Left renal pelvis (tissue), 4 donors: ENCODE data around the gene PPP1R13B. TPM values are rescaled to one million over a fixed set of nuclear protein-coding genes. Genes with fewer than 3 reads are reported as not detected.
"Not testable (repeated sequence)": the region's sequence is repeated elsewhere in the genome, so short reads cannot be mapped to it uniquely, and the experiment has no call there.

Experiments used
- DNase-seq, 4 donors: peaks; one replicate each; pipeline ENCODE4 v3.0.0-alpha.2; 2013; ENCODE audit warnings: low read depth in 4 of 4, low spot score in 3 of 4
- polyA plus RNA-seq, 4 donors: library from polyadenylated mRNA; unstranded; fragments of 120-200 nt; gene quantifications; one replicate each; pipeline ENCODE4 v1.2.1, GENCODE V29; 2013; ENCODE audit not compliant: insufficient read length in 4 of 4

Gene PPP1R13B
- polyA plus RNA-seq, 4 donors: 14.5 to 38.8 (median 32.8) TPM

DNA sequence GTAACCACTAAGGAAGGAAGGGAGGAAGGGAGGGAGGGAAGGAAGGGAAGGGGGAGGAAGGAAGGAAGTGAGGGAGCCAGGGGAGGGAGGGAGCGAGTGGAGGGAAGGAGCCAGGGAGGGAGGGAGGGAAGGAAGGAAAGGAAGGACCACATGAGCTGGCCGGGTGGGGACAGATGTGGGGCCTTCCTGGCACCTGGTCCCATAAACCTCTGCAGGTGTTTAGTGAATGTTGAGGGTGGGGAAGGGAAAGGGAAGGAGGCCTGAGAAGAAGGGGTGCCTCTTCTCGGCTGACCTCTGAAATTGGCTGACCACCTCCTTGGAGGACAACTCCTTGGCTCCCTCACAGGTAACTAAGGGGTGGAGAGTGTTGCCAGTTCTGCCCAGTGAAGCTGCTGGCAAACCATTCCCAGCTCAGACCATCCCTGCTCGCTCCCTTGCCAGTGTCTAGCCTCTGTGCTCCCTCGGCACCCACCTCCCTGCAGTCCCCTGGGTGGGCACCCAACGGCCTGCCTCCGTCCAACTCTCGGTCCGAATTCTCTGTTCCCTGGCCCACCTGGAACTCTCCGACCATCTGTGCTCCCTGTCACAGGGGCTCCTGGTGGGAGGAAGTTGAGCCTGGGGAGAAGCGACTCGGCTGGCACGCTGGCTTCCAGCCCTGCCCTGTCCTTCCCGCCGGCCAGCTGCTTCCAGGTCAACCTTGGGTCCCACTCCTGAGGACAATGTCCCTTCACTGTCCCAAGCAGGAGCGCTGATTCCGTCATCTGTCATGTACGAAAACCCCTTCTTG lies 12.2 kb upstream of the PPP1R13B start:
- no peak for DNase-seq

DNA sequence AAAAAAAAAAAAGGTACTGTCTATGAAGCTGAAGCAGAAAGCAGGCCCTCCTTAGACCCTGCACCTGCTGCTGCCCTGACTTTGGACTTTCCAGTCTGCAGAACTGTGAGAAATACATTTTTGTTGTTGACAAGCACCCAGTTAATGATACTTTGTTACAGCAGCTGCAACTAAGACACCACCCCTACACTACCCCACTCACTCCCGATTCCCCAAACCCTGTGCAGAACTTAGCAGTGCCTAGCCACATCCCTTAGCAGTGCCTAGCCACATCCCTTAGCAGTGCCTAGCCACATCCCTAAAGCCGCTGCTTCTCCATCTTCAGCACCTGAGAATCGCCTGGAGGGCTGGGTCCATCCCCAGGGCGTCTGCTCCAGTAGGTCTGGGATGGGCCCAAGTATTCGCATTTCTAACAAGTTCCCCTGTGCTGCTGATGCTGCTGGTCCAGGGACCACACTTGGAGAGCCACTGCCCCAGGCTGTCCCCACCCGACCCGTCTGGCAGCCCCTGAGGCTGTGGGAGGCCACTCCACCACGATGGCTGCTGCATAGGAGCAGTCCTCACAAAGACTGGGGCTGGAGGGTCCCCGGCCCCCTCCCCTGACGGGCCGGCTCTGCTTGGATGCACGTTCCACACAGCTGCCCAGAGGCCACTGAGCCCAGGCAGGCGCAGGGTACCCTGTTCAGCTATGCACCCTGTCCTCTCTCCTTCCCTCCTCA lies 10.8 kb upstream of the PPP1R13B start:
- DNase-seq: no peak

DNA sequence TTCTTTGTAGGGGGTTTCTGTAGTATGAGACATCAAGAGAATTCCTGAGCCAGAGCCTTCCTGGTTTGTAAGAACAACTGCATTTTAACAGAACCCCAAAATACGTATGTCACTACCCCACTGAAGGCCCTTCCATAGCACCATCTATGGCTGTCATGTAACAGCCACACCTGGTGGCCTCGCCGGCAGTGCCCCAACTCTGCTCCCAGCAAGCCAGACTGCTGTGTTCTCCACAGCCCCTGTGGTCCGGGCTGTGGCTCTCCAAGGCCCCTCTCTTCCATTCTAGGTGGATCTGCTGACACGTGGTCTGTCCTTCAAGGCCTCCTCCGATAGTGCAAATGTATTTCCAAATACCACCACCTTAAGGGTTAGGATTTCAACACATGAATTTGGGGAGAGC lies 9.9 kb upstream of the PPP1R13B start:
- DNase-seq: no peak

DNA sequence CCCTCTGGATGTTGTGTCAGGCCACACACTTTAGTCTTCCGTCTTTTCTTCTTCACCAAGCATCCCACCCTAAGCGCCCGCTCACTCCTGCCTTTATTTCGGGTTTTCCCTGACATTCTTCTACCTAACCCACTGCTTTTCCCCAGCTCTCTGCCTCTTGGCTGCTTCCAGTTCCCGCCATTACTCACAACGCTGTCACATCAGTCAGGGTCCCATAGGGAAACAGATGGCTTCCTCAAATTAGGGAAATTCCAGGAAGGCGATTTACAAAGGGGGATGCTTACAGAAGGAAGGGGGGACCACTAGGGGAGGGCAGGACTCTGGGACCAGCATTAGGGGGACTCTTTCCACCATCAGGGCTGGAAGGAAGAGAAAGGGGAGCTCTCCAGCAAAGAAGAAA lies 9.2 kb upstream of the PPP1R13B start:
- no peak for DNase-seq

DNA sequence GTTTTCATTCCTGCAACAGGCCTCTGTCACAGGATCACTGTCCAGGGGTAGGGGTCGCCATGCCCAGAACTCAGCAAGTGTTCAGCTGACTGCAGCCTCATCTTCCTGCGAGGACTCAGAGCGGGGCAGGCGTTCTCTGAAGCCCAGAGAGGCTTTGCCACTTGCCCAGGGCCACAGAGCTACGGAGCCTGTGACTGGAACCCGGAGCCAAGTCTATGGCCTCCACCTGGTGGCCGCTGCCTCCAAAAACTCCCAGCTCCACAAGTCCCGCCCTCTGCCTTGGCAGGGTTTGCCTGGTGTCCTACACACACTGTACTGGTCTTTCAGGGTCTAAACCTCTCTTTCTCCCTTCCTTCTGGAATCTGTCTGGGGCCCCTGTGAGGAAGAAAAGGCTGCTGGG lies 8.7 kb upstream of the PPP1R13B start:
- DNase-seq: no peak

DNA sequence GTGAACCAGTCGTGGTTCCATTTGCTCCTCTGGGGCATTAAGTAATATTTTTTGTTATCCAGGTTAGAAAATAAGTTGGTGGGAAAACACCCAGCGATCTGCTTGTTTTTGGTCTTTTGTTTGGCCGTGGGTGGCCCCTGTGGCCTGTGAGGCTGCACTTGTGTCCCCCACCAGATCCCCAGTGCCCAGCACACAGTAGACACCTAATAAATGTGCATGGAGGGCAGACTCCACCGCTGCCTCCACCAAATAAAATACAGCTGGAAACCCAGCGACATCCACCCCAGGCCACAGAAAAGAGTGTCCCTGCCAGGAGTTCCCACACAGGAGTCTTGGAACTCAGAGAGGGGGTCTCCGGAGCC lies 8.3 kb upstream of the PPP1R13B start:
- DNase-seq: no peak

DNA sequence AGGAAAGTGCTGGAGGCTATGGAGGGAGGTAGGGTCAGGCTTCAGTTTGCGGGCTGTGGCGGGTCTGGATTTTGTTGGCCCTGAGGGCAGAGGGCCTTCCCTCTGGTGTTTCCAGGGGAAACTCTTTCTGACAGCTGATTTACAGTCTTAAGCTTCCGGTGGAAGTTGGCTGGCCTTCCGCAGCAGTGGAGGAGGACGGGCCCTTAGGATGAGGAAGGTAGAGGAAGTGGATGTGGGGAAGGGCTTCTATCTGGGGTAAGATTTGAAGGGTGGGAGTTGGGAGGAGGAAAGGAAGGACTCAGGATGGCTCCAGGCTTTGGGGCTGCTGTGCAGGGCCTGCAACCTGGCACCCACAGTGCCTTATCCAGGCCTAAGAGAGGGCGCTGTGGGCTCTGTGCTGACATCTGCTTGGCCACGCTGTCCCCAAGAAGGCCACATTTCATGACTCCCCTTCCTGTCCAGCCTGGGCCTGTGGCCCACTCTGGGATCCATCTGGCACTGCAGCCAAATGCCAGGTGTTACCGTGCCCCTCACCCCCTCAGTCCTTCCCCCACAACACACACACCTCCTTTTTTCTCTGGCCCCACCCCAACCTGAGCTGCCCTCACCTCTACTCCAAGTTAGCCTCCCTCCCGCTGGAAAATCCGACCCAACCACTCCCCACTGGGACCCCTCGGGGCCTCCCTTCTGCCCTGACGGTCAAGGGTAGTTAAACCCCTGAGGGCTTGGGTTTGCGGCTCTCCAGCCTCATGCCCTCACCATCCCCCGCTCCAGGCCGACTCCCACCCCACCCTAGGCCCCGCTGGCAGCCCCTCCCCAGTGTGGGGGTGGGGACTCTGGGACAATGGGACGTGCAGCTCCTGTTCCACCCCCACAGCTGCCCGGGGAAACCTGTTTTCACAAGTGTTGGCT lies 7.7 kb upstream of the PPP1R13B start:
- peak in 2 of 4 donors; percentile 75 to 76 for DNase-seq

DNA sequence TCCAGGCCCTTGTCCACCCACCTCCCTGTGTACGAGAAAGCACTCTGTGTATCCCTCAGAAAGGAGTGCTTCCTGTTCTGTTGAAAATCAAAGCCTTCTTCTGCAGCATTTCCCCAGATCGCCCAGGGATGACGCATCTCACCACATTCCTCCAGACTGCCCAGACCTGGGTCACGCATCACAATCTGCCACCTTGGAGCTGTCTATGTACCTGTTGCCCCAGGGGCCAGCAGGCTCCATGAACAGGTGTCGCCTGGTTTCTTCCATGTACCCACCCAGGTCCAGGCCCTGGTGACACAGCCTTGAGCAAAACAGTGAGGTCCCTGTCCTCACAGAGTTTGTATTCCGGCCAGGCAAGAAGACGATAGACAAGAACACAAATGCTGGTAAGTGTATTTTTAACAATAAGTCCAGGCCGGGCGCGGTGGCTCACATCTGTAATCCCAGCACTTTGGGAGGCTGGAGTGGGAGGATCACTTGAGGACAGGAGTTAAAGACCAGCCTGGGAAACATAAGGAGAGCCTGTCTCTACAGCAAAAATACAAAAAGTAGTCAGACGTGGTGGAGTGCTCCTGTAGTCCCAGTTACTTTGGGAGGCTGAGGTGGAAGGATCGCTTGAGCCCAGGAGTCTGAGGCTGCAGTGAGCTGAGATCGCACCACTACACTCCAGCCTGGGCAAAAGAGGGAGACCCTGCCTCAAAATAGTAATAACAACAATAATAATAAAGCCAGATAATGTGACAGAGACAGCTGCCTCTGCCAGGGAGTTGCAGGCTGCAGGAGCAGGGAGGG lies 6.8 kb upstream of the PPP1R13B start:
- no peak for DNase-seq

DNA sequence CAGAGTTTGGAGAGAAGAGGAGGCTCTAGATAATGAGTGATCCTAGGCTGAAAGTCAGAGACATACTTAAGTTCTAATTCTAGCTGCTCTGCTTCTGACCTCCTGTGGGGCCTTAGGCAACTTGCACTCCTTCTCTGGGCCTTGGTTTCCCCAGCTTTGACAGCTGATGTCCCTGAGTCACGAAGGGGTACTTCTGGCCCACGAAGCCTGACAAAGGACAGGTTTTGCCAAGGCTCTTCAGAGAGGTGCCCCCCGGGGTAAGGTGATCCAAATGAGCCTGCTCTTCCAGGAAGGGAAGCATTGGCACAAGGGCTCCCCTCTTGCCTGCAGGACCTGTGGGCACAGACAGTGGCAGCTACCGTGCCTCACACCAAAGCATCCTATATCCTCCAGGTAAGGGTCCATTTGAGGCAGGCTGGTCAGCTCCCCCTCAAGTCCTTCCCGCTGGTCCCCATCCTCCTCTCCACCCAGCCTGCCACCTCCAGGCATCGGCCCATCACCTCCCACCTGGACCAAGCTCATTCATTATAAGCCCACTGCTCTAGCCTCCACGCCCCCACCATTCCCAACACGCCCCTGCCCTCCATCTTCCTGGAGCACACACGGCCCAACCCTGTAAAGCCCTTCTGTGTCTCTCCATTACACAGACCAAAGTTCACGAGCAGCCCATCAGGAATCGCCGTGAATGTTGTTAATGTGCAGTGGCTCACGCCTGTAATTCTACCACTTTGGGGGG lies 1.9 kb upstream of the PPP1R13B start:
- DNase-seq: no peak

DNA sequence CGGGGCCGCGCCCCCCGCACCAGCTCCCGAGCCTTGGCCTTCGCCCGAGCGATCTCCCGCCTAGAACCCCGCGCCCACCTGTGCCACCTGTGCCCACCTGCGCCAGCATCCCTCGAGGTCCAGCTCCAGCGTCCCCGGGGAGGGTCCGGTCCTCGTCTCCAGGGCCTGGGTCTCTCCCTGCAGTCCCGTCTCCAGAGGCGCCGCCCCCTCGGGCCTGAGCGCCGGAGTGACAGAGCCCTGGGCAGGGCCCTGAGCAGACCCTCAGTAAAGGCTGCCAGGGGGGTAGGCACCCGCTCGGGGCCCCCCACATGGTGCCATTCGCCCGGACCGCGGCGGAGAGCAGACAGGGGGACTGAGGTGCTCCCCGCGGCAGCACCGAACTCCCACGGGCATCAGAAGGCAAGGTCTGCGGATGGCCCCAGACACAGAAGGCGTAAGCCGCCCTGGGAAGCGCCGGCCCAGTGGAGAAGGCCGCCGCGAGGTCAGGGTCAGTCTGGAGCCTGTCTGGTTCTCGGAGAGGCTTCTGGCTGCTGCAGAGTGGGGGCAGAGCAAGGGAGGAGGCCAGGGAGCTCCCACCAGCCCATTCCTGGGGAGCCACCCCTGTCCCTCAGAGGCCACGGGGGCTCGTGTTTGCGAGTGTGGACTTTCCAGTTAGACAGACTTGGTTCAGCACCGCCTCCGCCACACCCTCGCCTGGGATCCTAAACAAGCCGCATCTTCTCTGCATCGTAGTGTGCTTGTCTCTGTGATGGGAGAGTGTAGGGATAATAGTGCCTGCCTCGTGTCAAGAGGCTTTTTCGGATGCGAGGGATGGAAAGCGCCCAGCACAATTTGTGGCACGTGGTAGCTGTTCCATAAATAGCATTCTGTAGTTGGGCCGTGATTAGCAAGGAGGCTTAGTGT lies 1.1 kb upstream of the PPP1R13B start:
- no peak for DNase-seq

DNA sequence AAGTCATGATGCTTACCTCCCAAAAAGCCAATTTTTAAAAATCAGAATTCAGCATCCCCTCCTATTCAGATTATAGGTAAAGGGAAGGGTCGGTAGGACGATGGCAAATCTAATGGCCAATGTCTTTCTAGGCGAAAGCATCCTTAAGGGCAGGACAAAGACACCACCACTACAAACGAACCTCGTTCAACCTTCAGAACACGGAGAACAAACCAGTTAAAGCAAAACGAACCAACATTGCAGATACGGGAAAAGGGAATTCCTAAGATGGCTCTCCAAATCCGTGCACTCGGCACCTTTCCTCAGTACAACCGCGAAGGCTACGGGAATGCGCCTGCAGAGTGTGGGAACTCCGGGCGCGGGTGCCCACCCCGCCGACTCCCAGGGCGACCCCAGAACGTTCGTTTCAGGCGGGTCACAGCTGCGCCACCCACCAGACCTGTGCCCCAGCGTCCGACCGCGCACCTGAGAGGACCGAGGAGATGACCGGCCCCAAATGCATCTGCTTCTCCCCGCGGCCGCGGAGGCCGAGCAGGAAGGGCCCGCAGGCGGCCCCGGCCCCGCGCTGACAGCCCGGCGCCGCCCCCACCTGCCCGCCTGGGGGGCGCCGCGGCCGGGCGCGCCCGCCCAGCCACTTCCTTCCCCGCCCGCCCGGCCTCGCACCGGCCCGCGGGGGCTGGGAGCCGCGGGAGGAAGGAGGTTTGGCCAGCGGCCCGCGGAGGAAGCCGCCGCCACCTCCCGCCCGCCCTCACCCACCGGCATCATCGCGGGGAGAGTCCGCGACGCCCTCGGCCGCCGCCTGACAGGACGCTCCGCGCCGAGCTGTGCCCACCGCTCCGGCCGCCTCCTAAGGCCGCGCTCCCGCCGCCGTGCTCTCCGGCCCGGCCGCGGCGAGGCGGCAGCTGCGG lies 578 bp downstream of the PPP1R13B start:
- no peak for DNase-seq

DNA sequence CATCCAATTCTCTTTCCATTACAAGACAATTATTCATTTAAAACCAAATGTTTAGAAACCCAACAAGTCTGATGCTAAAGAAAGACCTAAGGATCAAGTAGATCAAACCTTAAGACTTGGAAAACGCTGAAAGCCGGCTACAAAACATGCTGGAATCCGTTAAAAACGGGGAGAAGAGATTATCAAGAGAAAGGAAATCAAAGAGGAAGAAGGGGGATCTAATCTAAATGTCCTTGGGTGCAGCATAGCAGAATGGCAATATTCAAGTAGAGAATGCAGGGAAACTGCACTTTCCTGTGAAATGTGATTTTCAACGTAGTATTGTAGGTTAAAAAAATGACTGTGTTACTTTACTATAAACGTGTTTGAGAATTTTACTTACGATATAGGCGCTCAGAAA lies 1.3 kb downstream of the PPP1R13B start:
- no peak for DNase-seq

DNA sequence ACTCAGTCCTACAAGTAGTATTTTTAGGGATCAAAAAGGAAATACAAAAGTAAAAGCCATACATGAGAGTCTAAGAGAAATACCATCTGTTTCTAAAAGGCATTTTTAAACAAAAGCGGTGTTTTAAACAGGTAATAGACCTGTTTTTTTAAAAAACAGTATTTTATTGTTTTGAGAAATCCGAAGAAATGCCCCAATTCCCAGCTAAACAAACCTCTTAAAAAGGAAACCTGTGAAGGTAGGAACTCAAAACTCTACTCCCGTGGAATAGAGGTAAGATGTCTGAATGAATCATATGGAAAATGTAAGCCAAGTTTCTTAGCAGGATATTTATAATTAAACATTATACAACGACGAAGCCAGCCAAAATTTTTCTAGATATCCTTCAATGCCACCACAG lies 2.0 kb downstream of the PPP1R13B start:
- DNase-seq: no peak

DNA sequence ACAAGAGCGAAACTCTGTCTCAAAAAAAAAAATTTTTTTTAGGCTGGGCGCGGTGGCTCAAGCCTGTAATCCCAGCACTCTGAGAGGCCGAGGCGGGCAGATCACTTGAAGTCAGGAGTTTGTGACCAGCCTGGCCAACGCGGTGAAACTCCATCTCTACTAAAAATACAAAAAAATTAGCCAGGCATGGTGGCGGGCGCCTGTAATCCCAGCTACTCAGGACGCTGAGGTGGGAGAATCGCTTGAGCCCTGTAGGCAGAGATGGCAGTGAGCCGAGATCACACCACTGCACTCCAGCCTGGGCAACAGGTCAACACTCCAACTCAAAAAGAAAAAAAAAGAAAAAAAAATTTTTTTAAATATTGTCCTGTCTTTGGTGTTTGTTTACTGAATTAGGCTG lies 6.1 kb downstream of the PPP1R13B start:
- DNase-seq: not testable (repeated sequence)

DNA sequence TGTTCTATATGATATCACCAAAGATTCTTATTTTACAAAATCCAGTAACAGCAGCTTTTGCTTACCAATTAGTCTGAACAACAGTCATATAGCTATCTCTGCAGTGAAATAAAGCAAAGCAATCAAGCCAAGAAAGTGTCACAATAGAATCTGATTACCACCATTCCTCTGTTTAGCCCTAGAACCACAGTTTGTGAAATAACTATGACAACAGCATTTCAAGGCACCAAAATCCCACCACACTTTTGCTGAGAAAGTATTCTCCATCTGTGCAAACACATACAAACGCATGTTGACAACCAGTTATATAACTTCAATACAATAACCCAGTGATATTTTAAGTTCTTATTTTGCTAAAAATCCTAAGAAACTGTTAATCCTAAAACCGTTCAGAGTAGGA lies 7.4 kb downstream of the PPP1R13B start:
- no peak for DNase-seq

DNA sequence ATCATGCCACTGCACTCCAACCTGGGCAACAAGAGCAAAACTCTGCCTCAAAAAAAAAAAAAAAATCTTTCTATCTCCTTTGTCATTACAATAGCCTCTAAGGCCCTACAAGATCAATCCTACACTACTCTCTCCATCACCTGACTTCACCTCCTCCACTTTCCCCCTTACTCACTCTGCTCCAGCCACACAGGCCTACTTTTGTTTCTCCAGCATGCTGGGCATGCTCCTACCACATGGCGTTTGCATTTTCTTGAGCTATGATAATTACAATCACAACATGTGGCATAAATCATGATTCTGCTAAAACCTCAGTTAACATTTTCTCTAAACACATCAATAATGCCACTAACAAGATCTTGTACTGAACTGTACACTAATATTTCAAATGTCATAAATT lies 7.8 kb downstream of the PPP1R13B start:
- no peak for DNase-seq

DNA sequence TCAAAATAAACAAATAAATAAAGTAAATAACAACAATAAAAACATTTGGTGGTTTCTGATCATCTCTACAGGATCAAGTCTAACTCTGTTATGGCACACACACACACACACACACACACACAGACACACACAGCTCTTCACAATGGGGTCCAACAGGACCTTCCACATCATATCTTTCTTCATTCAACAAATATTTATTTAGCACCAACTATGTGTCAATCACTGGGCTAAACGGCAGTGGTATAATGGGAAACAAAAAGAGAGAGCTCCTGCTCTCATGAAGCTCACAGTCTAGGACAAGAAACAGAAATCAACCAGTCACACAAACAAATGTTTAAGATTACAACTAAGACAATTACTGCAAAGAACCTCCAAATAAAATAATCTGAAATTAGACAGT lies 9.3 kb downstream of the PPP1R13B start:
- no peak for DNase-seq
